SK-N-MC (cell line): ENCODE data around the gene TTC28.
"Not testable (repeated sequence)": the region's sequence is repeated elsewhere in the genome, so short reads cannot be mapped to it uniquely, and the experiment has no call there.

Source experiments
- DNase-seq: peaks from one replicate; pipeline ENCODE4 v3.0.0-alpha.2; 2011; ENCODE audit warnings: low read depth, low spot score
- H3K27ac ChIP-seq: fragments of 200-600 bp; sonication (generic); 2 replicates; pipeline ENCODE4 v1.5.1; 2016; ENCODE audit warnings: mixed run types
- H3K36me3 ChIP-seq: fragments of 200-600 bp; sonication (generic); 2 replicates; pipeline ENCODE4 v1.6.1; 2017; ENCODE audit warnings: antibody characterized with exemption, low read length, mixed read lengths; ENCODE audit not compliant: insufficient read depth
- H3K4me3 ChIP-seq: fragments of 200-600 bp; sonication (generic); 2 replicates; pipeline ENCODE4 v1.5.1; 2016
- H3K9ac ChIP-seq: fragments of 200-600 bp; sonication (generic); 2 replicates; pipeline ENCODE4 v1.8.0; 2017; ENCODE audit warnings: mixed run types, mixed read lengths; ENCODE audit not compliant: insufficient read length
- H3K9me3 ChIP-seq: fragments of 200-600 bp; sonication (generic); 2 replicates; pipeline ENCODE4 v1.6.1; 2017; ENCODE audit warnings: low read depth, mild to moderate bottlenecking, antibody characterized with exemption, low read length, moderate library complexity, mixed read lengths
- EZH2 ChIP-seq: fragments of 200-600 bp; sonication (generic); IDR thresholded peaks from one replicate; pipeline ENCODE4 v1.6.1; 2017; ENCODE audit warnings: antibody characterized with exemption
- FOXP2 ChIP-seq: optimal IDR thresholded peaks from 2 replicates; pipeline ENCODE3; 2011; ENCODE audit warnings: mild to moderate bottlenecking, moderate library complexity; ENCODE audit not compliant: insufficient read depth; ENCODE audit errors: extremely low read length, control extremely low read depth
- POLR2AphosphoS5 ChIP-seq: IDR thresholded peaks from 2 replicates; pipeline ENCODE4 v1.6.1; 2012; ENCODE audit warnings: mild to moderate bottlenecking, low read depth, low read length, borderline replicate concordance

The TTC28 gene

DNA sequence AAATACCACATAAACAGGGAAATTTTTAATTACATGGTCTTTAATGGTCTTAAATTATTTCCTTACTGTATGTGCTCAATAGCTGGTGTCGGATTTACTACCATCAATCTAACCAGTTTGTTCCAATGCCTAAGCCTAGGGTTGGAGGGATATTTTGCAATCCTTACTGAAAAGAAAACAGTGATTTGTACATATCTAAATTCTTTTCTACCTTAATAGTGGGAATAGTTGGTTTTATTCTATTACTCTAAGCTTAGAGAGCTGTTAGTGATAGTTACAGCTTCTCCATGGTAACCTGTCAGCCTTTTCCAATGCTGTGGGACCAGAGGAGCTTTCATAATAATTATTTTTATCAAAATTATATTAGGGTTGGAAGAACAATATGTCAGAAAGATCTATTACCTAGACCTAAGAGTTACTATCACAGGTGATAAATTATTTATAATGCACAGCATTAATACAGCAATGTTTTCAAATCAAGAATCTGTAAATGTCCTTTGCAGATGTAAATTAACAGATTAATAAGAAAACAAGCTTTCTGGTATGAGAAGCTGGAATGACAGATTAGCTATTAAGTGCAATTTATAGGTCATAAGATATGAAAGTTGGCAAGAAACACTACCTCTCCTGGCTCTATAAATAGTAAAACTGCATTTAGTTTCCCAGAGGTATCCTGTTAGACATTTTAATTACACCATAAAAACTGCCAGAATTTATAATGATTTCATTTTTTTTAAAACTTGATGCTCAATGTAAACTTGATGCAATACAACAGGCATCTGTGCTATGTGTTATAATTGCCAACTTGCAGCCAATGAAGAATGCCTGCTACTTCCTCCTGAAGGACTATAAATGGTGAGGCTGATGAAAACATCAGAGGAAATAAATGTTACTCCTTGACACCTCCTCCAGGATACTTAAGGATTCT lies 498.6 kb downstream of the TTC28 start:
- Histone ChIP-seq H3K4me3 (no peak overlapping the region), H3K36me3 (0 out of 2 replicates have a peak, but pooled peaks cover 3% of the 10 kb centered on the region), H3K27ac (no peak overlapping the region), H3K9me3 (no peaks in the 10 kb centered on the region), H3K9ac (no peak overlapping the region)
- TF ChIP-seq POLR2AphosphoS5 (no peak; the same call in 1 of the 2 replicates), FOXP2 (no peak), EZH2 (no peak)
- DNase-seq = peak; percentile 39

GRCh38 chr22:28179392-28179791 lies 500.2 kb downstream of the TTC28 start:
- peaks cover 4% of the 10 kb centered on the region; the same call in 1 of the 2 replicates for H3K36me3 ChIP-seq
- TF ChIP-seq FOXP2 (no peak), EZH2 (no peak), POLR2AphosphoS5 (no peak)
- DNase-seq = no peak
- H3K9me3 ChIP-seq = no peaks in the 10 kb centered on the region
- H3K27ac ChIP-seq = no peak overlapping the region
- H3K9ac ChIP-seq = no peak overlapping the region
- no peak overlapping the region for H3K4me3 ChIP-seq

- Histone ChIP-seq H3K9ac (no peak overlapping the region), H3K27ac (no peak overlapping the region)
Measured at GRCh38 chr22:28175730-28176492, 503.7 kb downstream of the TTC28 start.

GRCh38 chr22:28174509-28174908 lies 505.1 kb downstream of the TTC28 start:
- Histone ChIP-seq H3K27ac (no peak overlapping the region), H3K36me3 (peaks cover 4% of the 10 kb centered on the region; the same call in 1 of the 2 replicates), H3K4me3 (no peak overlapping the region)

More at GRCh38 chr22:28175730-28176492, 503.7 kb downstream of the TTC28 start:
- Histone ChIP-seq H3K36me3 (peaks cover 4% of the 10 kb centered on the region; the same call in 1 of the 2 replicates), H3K9me3 (no peaks in the 10 kb centered on the region), H3K4me3 (no peak overlapping the region)
- no peak for DNase-seq
- TF ChIP-seq FOXP2 (no peak), EZH2 (no peak), POLR2AphosphoS5 (no peak)

DNA sequence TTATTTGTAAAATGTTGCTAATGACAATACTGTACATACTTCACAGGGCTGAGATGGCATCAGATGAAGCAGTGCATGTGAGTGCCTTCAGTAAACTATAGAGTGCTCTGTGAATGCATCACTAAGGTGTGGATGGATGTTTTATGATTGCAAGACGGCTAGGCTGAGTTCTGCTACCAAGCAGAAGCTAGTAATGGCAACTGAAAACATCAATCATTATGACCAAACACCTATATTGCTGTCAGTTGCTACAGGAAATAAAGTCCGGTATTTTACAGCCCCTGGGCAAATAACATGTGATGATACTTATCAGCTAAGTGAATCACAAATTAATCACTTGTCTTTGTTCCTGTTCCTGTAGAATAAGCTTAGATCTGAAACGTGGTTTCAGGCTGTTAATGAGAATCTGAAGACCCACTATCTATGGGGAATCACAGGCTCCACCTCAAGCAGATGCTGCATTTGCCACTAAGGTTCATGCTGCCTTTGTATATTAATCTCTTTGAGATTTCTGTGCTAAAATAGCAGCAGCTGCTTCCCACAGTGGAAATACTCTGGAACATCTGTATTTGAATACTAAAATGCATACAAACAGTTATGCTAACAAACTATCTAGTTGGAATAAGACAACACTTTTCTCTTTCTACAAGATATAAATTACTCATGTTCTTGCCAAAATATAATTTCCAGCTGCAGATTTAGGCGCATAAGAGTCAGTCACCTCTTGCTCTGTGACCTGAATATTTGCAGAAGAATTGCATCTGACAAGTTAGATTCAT lies 506.6 kb downstream of the TTC28 start:
- H3K27ac ChIP-seq = 0 out of 2 replicates have a peak overlapping the region, but pooled peaks have one; percentile 7
- TF ChIP-seq FOXP2 (no peak), POLR2AphosphoS5 (no peak)
- H3K4me3 ChIP-seq = no peak overlapping the region
- no peak overlapping the region for H3K9ac ChIP-seq
- no peaks in the 10 kb centered on the region for H3K9me3 ChIP-seq
- no peak for DNase-seq
- peaks cover 4% of the 10 kb centered on the region; the same call in 1 of the 2 replicates for H3K36me3 ChIP-seq

More at GRCh38 chr22:28174509-28174908, 505.1 kb downstream of the TTC28 start:
- no peak for DNase-seq
- H3K9me3 ChIP-seq = no peaks in the 10 kb centered on the region
- no peak for TF ChIP-seq POLR2AphosphoS5
- TF ChIP-seq FOXP2 = no peak
- no peak for TF ChIP-seq EZH2
- no peak overlapping the region for H3K9ac ChIP-seq

DNA sequence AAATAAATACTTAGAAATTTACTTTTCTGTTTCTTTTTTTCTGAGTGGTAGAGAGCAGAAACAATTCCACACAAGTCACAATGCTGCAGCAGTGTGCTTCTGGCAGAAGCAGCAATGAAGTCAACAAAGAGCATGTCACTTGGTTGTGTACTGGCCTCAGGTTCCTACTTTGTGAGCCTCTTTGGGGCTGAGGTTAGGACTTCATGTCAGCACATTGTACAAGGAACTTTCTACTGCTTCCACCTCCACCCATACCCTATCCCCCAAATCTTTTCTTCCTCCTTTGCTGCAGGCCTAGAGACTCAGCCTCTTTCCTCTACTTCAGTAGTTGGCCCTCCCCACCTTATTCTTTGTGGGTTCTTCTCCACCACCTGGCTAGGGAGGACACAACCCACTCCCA lies 507.9 kb downstream of the TTC28 start:
- TF ChIP-seq POLR2AphosphoS5 (no peak), FOXP2 (no peak), EZH2 (no peak)
- H3K9ac ChIP-seq = no peak overlapping the region
- H3K27ac ChIP-seq = peak overlapping the region; percentile 58; the same call in 1 of the 2 replicates
- H3K36me3 ChIP-seq = peaks cover 4% of the 10 kb centered on the region; the same call in 1 of the 2 replicates
- no peaks in the 10 kb centered on the region for H3K9me3 ChIP-seq
- no peak overlapping the region for H3K4me3 ChIP-seq
- no peak for DNase-seq

DNA sequence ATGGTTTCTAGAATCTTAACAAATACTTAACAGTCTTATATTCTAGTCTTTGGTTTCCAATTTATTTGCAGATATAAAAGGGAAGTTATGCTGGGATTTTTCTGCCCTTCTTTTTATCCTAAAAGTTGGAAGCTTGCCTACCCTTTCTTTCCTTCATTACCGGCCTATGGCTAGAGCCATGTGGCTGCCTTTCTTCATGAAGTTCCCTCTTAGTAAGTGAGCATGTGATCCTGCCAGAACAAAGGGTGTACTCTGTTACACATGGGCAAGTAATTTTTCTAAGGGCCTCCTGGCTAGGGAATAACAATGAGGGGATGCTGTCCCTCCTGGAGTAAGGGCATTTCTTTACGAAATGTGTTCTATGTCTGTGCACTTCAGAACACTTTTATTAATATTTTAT lies 508.5 kb downstream of the TTC28 start:
- no peak for DNase-seq
- Histone ChIP-seq H3K27ac (peak overlapping the region; percentile 52; the same call in 1 of the 2 replicates), H3K9me3 (no peaks in the 10 kb centered on the region), H3K36me3 (peaks cover 1% of the 10 kb centered on the region; the same call in 1 of the 2 replicates), H3K9ac (no peak overlapping the region), H3K4me3 (no peak overlapping the region)
- TF ChIP-seq EZH2 = no peak

DNA sequence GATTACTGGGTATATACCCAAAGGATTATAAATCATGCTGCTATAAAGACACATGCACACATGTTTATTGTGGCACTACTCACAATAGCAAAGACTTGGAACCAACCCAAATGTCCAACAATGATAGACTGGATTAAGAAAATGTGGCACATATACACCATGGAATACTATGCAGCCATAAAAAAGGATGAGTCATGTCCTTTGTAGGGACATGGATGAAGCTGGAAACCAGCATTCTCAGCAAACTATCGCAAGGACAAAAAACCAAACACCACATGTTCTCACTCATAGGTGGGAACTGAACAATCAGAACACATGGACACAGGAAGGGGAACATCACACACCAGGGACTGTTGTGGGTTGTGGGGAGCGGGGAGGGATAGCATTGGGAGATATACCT lies 510.3 kb downstream of the TTC28 start:
- H3K27ac ChIP-seq, H3K9ac ChIP-seq, H3K36me3 ChIP-seq, DNase-seq, H3K4me3 ChIP-seq, H3K9me3 ChIP-seq: not testable (repeated sequence)
